Suppressor macrophage treated with lipopolysaccharide for 4 hours (primary cell): Measurements from ENCODE around the gene BDP1.
"Not testable (repeated sequence)": the region's sequence is repeated elsewhere in the genome, so short reads cannot be mapped to it uniquely, and the experiment has no call there.

Experiments used
- DNase-seq: peaks from one replicate; pipeline ENCODE4 v3.0.0-alpha.2; 2020

Gene BDP1

GRCh38 chr5:71455427-71456361, at the start of gene BDP1:
TSS of gene BDP1 (plus strand) at chr5:71455651. CDS start at chr5:71455878, 227 bp downstream.
- DNase-seq = peak; percentile 92

GRCh38 chr5:71410088-71410487, 45.4 kb upstream of the BDP1 start:
- not testable (repeated sequence) for DNase-seq

GRCh38 chr5:71415626-71416025, 39.8 kb upstream of the BDP1 start:
- DNase-seq = not testable (repeated sequence)

GRCh38 chr5:71418026-71418425, 37.4 kb upstream of the BDP1 start:
- not testable (repeated sequence) for DNase-seq

GRCh38 chr5:71421278-71421677, 34.2 kb upstream of the BDP1 start:
- not testable (repeated sequence) for DNase-seq

- not testable (repeated sequence) for DNase-seq
Measured at GRCh38 chr5:71423896-71424295, 31.6 kb upstream of the BDP1 start.

GRCh38 chr5:71426686-71427474, 28.6 kb upstream of the BDP1 start:
- DNase-seq = not testable (repeated sequence)

GRCh38 chr5:71432410-71432809, 23.0 kb upstream of the BDP1 start:
- DNase-seq = not testable (repeated sequence)

GRCh38 chr5:71434825-71435224, 20.6 kb upstream of the BDP1 start:
- not testable (repeated sequence) for DNase-seq

- DNase-seq = not testable (repeated sequence)
Measured at GRCh38 chr5:71441564-71441963, 13.9 kb upstream of the BDP1 start.

- DNase-seq = not testable (repeated sequence)
Measured at GRCh38 chr5:71443891-71444290, 11.6 kb upstream of the BDP1 start.

- not testable (repeated sequence) for DNase-seq
Measured at GRCh38 chr5:71445015-71445414, 10.4 kb upstream of the BDP1 start.

- DNase-seq = not testable (repeated sequence)
Measured at GRCh38 chr5:71445523-71446152, 9.8 kb upstream of the BDP1 start.

GRCh38 chr5:71446540-71447216, 8.8 kb upstream of the BDP1 start:
- not testable (repeated sequence) for DNase-seq

- DNase-seq = peak; percentile 10
Measured at GRCh38 chr5:71447218-71447808, 8.1 kb upstream of the BDP1 start.

- no peak for DNase-seq
Measured at GRCh38 chr5:71452876-71453275, 2.6 kb upstream of the BDP1 start.

- DNase-seq = no peak
Measured at GRCh38 chr5:71454913-71455312, 538 bp upstream of the BDP1 start.

GRCh38 chr5:71456362-71456743, 902 bp downstream of the BDP1 start:
- DNase-seq = peak; percentile 16

- DNase-seq = no peak
Measured at GRCh38 chr5:71457106-71457505, 1.7 kb downstream of the BDP1 start.

GRCh38 chr5:71460693-71461092, 5.2 kb downstream of the BDP1 start:
- no peak for DNase-seq

- DNase-seq = no peak
Measured at GRCh38 chr5:71461360-71461759, 5.9 kb downstream of the BDP1 start.

GRCh38 chr5:71471193-71471592, 15.7 kb downstream of the BDP1 start:
- no peak for DNase-seq
